Epithelial cell of esophagus (primary cell): ENCODE measurements around the gene RAP2C.

Experiments used
- DNase-seq: peaks from one replicate; pipeline ENCODE4 v3.0.0; 2010; ENCODE audit warnings: low read depth
- H3K4me3 ChIP-seq: 2 replicates; pipeline ENCODE4 v1.5.1; 2011; ENCODE audit warnings: mild to moderate bottlenecking, low read length, control low read depth
- TF ChIP-seq, protein P1 (sequence below): IDR thresholded peaks from 2 replicates; pipeline ENCODE4 v1.5.1; 2011; ENCODE audit warnings: low read depth, mild to moderate bottlenecking, low read length, control low read depth, inconsistent platforms; ENCODE audit not compliant: insufficient read depth; ENCODE audit errors: missing control alignments

RAP2C gene

DNA sequence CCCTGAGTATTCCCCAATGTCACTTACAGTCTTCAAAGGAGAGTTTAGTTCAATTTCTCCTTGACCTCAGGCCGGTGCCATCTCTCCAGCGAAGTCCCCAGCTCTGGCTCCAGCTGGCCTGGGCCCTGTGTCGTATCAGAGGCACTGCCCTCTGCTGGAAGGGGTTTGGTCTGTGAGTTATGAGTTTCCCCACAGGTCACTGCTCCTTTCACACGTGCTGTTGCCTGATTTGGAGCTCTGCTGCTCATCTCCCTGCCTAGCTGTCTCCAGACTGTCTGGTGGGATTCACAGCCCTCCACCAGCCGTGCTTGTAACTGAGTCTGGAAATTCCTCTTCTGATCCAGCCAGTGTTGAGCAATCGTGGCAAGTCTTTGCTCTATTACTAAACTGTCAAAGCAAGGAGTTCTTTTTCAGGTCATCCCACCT, at the start of gene RAP2C:
Gene RAP2C, minus strand, starts transcription at position 105 of the 426 bp plus-strand sequence. CDS start 2,179 bp downstream, outside the sequence.
- peak; percentile 73 for DNase-seq

DNA sequence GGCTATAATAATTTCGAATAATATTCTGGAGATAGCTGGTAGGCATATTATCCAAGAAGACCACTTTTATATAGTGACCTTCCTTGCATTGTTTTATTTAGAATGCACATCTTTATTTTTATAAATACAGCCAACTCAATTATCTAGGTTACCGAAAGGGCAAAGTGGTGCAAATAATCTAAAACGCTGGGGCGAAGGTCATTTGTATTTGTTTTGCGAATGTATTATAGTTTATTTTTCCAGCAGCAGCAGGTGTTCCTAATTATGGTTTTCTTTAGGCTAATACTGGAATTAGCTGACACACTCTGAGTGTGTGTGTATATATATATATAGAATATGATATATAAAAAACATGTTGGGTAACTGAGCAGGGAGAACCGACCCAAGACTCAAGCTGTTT, 48.1 kb upstream of the RAP2C start:
- H3K4me3 ChIP-seq, result no peak overlapping the region
- DNase-seq, result no peak
- TF ChIP-seq, protein P1, sequence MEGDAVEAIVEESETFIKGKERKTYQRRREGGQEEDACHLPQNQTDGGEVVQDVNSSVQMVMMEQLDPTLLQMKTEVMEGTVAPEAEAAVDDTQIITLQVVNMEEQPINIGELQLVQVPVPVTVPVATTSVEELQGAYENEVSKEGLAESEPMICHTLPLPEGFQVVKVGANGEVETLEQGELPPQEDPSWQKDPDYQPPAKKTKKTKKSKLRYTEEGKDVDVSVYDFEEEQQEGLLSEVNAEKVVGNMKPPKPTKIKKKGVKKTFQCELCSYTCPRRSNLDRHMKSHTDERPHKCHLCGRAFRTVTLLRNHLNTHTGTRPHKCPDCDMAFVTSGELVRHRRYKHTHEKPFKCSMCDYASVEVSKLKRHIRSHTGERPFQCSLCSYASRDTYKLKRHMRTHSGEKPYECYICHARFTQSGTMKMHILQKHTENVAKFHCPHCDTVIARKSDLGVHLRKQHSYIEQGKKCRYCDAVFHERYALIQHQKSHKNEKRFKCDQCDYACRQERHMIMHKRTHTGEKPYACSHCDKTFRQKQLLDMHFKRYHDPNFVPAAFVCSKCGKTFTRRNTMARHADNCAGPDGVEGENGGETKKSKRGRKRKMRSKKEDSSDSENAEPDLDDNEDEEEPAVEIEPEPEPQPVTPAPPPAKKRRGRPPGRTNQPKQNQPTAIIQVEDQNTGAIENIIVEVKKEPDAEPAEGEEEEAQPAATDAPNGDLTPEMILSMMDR, result no peak

More for the DNA sequence above, at the start of gene RAP2C:
- TF ChIP-seq, protein P1, result peak; percentile 61
- H3K4me3 ChIP-seq, result peak within 1 kb of the TSS; percentile 67

DNA sequence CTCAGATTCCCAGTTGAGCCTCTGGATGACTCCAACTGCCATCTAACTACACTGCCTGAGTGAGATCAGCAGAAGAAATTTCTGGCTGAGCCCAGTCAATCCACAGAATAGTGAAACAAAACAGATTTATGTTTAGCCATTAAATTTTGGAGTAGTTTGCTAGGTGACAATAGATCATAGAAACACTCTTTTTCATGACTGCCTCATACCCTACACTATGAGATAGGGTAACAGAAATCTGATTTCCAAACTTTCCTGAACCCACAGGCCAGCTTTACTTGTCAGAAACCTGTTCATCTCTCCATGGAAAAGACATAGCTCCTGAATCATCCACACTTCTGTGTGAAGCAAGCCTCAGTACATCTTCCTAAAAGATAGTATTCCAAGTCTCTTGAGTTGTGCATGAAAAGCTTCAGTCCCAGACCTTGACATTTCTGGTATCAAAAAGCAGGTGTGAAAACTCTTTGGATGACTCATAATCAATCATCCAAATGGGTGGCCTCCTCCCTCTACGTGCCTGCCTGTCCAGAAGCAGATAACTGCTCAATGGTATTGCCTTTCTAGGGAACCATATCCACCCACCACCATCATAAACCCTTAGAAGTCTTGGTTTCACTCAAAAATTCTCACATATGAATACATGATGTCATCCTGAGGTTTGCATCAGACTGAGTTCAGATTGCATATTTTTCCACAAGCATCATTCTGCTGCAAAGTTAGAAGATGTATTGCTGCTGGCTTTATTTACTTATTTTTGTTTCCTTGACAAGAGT, 47.5 kb upstream of the RAP2C start:
- peak; percentile 57 for DNase-seq
- no peak overlapping the region for H3K4me3 ChIP-seq
- TF ChIP-seq, protein P1, result no peak

DNA sequence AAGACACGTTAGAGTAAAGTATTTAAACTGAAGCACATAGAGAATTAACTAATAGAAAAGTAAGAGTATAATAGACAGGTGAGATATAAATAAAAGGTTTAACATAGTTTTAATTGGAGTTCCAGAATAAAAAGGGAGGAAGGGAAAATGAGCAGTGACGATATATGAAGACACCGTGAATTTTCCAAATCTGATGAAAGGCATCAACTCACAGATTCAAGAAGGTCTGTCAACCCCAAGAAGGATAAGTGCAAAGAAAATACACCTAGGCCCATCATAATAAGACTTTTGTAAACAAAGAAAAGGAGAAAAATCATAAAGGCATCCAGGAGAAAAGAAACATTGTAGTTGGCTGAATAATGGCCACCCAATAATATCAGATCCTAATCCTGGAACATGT, 43.9 kb upstream of the RAP2C start:
- H3K4me3 ChIP-seq, result no peak overlapping the region
- TF ChIP-seq, protein P1, result no peak
- no peak for DNase-seq

DNA sequence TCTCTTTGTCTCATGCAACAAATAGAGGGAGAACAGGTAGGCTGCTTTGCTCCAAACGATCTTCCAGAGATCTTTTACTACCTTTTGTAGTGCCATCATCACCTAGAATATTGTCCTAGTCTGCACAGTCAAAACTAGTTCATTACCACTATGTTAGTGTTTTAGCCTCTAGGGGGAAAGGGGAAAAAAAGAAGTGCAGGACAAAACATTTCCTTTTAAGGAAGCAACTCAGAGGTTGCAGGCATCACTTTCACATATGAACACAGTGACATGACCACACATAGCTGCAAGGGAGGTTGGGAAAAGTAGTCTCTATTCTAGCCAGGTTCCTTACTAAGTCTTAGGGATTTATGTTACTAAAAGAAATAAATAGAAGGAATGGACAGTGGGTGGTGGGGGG, 39.3 kb upstream of the RAP2C start:
- TF ChIP-seq, protein P1, result no peak
- no peak overlapping the region for H3K4me3 ChIP-seq
- DNase-seq, result no peak

DNA sequence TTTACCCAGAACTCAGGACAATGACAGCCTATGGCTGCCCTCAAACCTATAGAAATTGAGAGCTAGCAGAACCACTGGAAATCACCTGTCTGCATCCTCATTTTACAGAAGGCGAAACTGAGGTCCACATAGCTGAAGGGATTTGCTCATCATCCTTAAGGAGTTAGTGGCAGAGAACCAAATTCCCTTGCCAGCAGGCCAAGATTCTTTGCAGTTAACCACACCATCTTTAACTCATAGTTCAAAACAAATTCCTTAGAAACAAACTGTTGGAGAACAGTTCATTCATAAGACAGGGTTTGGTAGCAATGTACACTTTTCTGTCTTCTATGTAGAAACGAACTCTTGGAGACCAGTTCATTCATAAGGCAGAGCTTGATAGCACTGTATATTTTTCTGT, 37.9 kb upstream of the RAP2C start:
- TF ChIP-seq, protein P1, result no peak
- no peak overlapping the region for H3K4me3 ChIP-seq
- no peak for DNase-seq

DNA sequence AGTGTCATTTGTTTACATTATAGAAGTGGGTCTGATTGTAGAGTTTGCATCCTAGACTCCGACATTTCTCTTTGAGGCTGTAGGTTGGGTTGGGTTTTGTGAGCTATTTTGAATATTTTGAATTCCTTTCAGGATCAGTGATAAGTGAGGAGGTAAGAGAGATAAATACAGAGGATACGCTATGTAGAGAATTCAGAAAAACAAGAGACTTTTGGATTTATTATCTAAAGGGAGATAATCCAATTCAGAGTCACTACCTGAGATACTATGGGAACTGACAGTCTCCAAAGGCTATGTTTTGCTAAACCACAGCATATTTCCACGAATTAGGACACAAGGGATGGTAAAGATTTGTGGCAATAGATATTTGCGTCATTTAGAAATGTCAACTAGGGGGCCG, 16.9 kb upstream of the RAP2C start:
- TF ChIP-seq, protein P1, result no peak
- no peak overlapping the region for H3K4me3 ChIP-seq
- DNase-seq, result no peak
